Psoas muscle (tissue), 8 donors: ENCODE results near the gene TM9SF2. TPM values are rescaled to one million over a fixed set of nuclear protein-coding genes. Genes with fewer than 3 reads are reported as not detected.

Experiments used
- ATAC-seq, 4 donors: fragments of 200-7000 bp; cut with Tn5 transposase; one replicate each; pipeline ENCODE4 v1.9.1; 2020; ENCODE audit warnings: moderate library complexity in 3 of 4, mild to moderate bottlenecking in 2 of 4
- DNase-seq, 2 donors: peaks; one replicate each; pipeline ENCODE4 v3.0.0-alpha.2; 2020
- H3K27ac ChIP-seq: fragments of 200-600 bp; one replicate; pipeline ENCODE4 v1.8.0; 2022
- H3K27me3 ChIP-seq, 3 donors: fragments of 200-600 bp in 1 of 3; one replicate each; pipeline versions ENCODE4 v1.6.1 to v1.8.0; 2013 to 2022; ENCODE audit warnings: low read length in 2 of 3, mild to moderate bottlenecking in 2 of 3, moderate library complexity in 1 of 3; ENCODE audit not compliant: insufficient read depth in 3 of 3
- H3K36me3 ChIP-seq, 2 donors: fragments of 200-600 bp in 1 of 2; one replicate each; pipeline versions ENCODE4 v1.6.1 to v1.8.0; 2013 to 2022; ENCODE audit warnings: low read depth in 1 of 2, mild to moderate bottlenecking in 1 of 2, moderate library complexity in 1 of 2; ENCODE audit not compliant: insufficient read depth in 1 of 2
- H3K4me1 ChIP-seq: fragments of 200-600 bp; one replicate; pipeline ENCODE4 v1.8.0; 2022
- H3K4me3 ChIP-seq: fragments of 200-600 bp; one replicate; pipeline ENCODE4 v1.8.0; 2022; ENCODE audit warnings: mild to moderate bottlenecking
- H3K9me3 ChIP-seq: fragments of 200-600 bp; one replicate; pipeline ENCODE4 v1.8.0; 2022
- CTCF ChIP-seq: fragments of 200-600 bp; IDR thresholded peaks from one replicate; pipeline ENCODE4 v1.8.0; 2022; ENCODE audit warnings: antibody characterized with exemption
- WGBS, 3 donors: extraction: QIAGEN DNeasy Blood & Tissue Kit; methylation state at CpG; one replicate each; pipeline versions ENCODE4 v1.1.6 to v1.1.7; 2013; 5-methylcytosine and 5-hydroxymethylcytosine counted together
- intact Hi-C, 2 donors: fragments of 100-400 bp; cut with DNase I; formaldehyde crosslinking; loops; one replicate each; pipeline versions ENCODE4 v1.11.0 to v1.14.2; 2022
- polyA plus RNA-seq, 3 donors: library from polyadenylated mRNA; stranded (reverse); fragments of 200-250 nt; gene quantifications; one replicate each; pipeline ENCODE4 v1.2.3, GENCODE V29; 2013
- total RNA-seq, 4 donors: library from RNA; stranded (reverse); fragmentation: NEBNext Ultra II Directional in 2 of 4; extraction: Animal tissue kit (Norgen Biotek cat#: 25700) in 2 of 4; gene quantifications; one replicate each; pipeline versions ENCODE4 v1.2.1 to v1.2.4, GENCODE V29; 2021 to 2023
- donor health status: healthy with polysubstance abuse.
- donor health status: DM: no; HTN: no; CAD: no; lungs with moderate emphysema.
- donor health status: Bipolar disorder and iron deficiency.
- donor health status: healthy.
- donor health status: DM: yes; HTN: yes; CAD: no.
- donor health status: DM: no; HTN: no; CAD: no.
- donor health status: DM: no; HTN: no; CAD: no.
- donor health status: DM: yes; HTN: yes; CAD: no.

TM9SF2 gene
- total and polyA plus RNA-seq, 7 donors, result 28.5 to 58.6 (median 42.3) TPM

- WGBS, 3 donors, result 72 to 74% (median 74%) methylated on average over 9 of the region's 9 CpGs
Observed at GRCh38 chr13:99473515-99473914, 27.8 kb upstream of the TM9SF2 start.

DNA sequence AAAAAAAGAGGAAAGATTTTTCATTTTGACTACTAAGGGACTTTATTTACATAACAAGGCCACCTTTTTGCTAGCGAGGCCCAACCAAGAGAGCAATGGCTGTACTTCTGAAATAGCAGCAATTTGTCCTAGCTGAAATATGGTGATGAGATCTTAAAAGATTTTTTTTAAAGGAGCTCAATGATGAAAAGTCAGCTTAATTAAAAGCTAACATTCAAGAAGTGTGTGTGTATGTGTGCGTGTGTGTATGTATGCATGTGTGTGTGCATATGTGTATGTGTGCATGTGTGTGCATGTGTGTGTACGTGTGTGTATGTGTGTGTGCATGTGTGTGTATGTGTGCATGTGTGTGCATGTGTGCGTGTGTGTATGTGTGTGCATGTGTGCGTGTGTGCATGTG is 24.6 kb upstream of the TM9SF2 start:
- DNase-seq (no peak), ATAC-seq (no peak)
- 46 to 62% (median 56%) methylated on average over 3 to 5 of the region's 5 CpGs for WGBS, 3 donors
- intact Hi-C loops, result no loop called here
- Histone ChIP-seq H3K27ac (no peak overlapping the region), H3K9me3 (no peaks in the 10 kb centered on the region), H3K4me3 (no peak overlapping the region), H3K4me1 (no peaks in the 10 kb centered on the region), H3K36me3 (no peaks in the 10 kb centered on the region), H3K27me3 (peaks cover 0 to 4% (median 0%) of the 10 kb centered on the region in 3 donors)
- no peak for TF ChIP-seq CTCF

More at GRCh38 chr13:99473515-99473914, 27.8 kb upstream of the TM9SF2 start:
- no peaks in the 10 kb centered on the region for H3K4me1 ChIP-seq
- H3K27me3 ChIP-seq, result peaks cover 0 to 7% (median 4%) of the 10 kb centered on the region in 3 donors
- H3K9me3 ChIP-seq, result no peaks in the 10 kb centered on the region
- ATAC-seq, result no peak
- no peak overlapping the region for H3K27ac ChIP-seq
- DNase-seq, result no peak
- TF ChIP-seq CTCF, result no peak
- no peak overlapping the region for H3K4me3 ChIP-seq
- H3K36me3 ChIP-seq, result no peaks in the 10 kb centered on the region
- intact Hi-C loops, result no loop called here

- no peaks in the 10 kb centered on the region for H3K4me1 ChIP-seq
- H3K4me3 ChIP-seq, result no peak overlapping the region
- H3K27me3 ChIP-seq, result peaks cover 0 to 4% (median 0%) of the 10 kb centered on the region in 3 donors
- no peak for DNase-seq
- 57 to 68% (median 66%) methylated on average over 4 of the region's 4 CpGs for WGBS, 3 donors
- H3K27ac ChIP-seq, result no peak overlapping the region
- H3K36me3 ChIP-seq, result no peaks in the 10 kb centered on the region
- no peak for ATAC-seq
- intact Hi-C loops, result no loop called here
- no peak for TF ChIP-seq CTCF
- no peaks in the 10 kb centered on the region for H3K9me3 ChIP-seq
Observed at GRCh38 chr13:99477493-99477892, 23.8 kb upstream of the TM9SF2 start.

GRCh38 chr13:99481366-99481765 is 19.9 kb upstream of the TM9SF2 start:
- TF ChIP-seq CTCF, result no peak

GRCh38 chr13:99484473-99484872 is 16.8 kb upstream of the TM9SF2 start:
- Histone ChIP-seq H3K9me3 (no peaks in the 10 kb centered on the region), H3K36me3 (no peaks in the 10 kb centered on the region), H3K27me3 (no peaks in the 10 kb centered on the region), H3K4me1 (no peaks in the 10 kb centered on the region), H3K27ac (no peak overlapping the region), H3K4me3 (no peak overlapping the region)
- 74 to 88% (median 80%) methylated on average over 4 of the region's 4 CpGs for WGBS, 3 donors
- DNase-seq (no peak), ATAC-seq (no peak)
- TF ChIP-seq CTCF, result no peak
- intact Hi-C loops, result no loop called here

More at GRCh38 chr13:99481366-99481765, 19.9 kb upstream of the TM9SF2 start:
- 80 to 85% (median 83%) methylated on average over 4 of the region's 4 CpGs for WGBS, 3 donors
- DNase-seq (no peak), ATAC-seq (no peak)
- H3K9me3 ChIP-seq, result no peaks in the 10 kb centered on the region
- no peaks in the 10 kb centered on the region for H3K27me3 ChIP-seq
- no peaks in the 10 kb centered on the region for H3K36me3 ChIP-seq
- H3K4me3 ChIP-seq, result no peak overlapping the region
- intact Hi-C loops, result no loop called here
- H3K4me1 ChIP-seq, result no peaks in the 10 kb centered on the region
- H3K27ac ChIP-seq, result no peak overlapping the region
